ENCODE results near the gene CPTP.

CPTP gene

DNA sequence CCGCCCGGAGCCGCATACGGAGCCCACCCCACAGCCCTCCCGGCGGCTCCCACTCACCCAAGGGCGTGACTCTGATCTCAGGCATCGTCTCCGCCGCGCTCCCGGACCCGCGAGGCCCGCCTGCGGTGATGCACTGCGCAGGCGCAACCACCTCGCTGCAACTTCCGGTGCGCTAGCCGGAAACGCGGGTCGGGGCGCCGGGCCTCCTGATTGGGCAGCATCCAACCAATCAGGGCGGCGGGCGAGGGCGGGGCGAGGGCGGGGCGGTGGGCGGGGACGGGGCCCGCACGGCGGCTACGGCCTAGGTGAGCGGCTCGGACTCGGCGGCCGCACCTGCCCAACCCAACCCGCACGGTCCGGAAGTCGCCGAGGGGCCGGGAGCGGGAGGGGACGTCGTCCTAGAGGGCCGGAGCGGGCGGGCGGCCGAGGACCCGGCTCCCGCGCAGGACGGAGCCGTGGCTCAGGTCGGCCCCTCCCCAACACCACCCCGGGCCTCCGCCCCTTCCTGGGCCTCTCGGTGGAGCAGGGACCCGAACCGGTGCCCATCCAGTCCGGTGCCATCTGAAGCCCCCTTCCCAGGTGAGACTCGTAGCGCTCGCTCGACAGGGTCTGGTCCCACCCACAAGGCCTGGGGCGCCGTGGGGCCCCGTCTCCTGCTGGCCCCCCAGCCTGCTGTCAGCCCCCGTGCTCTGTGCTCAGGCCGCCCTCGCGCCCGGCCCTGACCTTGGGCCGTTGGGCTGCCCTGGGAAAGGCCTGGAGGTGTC, at the start of gene CPTP, which contains the start of gene INTS11:
TSS of gene CPTP (plus strand) at position 279 of the 764 bp plus-strand sequence. CDS start 2,109 bp downstream, outside the sequence.
TSS of gene INTS11 (minus strand) at position 137 of the 764 bp plus-strand sequence. CDS start at position 85, 52 bp downstream.
- peak; percentile 97 for DNase-seq

DNA sequence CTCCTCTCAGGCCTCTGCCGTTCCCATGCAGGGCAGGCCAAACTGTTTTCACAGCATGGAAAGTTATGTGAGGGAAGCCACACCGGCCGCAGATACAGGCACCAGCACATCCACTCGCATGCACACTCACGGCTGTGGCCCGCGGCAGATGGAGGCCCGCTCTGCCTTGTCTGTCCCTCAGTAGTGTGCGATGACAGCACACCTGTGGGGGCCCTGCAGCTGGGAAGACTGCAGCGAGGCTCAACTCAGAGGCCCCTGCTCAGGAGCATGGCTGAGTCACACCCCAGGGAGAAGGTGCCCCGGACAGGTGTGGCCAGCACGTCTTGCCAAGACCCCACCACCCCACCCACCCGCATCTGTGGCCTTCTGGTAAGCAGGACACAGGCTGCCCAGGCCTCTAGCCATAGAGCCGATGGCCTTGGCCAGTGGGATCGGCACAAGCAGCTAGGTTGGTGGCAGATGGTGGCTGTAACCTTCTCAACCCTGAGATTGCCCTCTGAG, 49.6 kb upstream of the CPTP start:
- no peak for DNase-seq

DNA sequence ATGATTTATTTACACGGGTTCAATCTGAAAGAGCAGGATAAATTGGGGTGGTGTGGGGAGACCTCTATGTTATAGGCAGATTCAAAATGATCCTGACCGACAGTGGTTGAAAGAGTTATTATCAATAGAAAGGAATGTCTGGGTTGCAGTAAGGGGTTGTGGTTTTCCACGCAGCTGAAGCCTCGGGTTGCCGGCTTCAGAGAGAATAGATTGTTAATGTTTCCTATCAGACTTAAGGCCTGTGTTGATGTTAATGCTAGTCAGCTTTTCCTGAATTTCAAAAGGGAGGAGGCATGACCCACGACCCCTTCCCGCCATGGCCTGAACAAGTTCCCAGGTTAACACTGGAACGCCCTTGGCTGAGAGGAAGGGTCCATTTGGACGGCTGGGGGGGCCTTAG, 48.8 kb upstream of the CPTP start:
- DNase-seq = no peak

DNA sequence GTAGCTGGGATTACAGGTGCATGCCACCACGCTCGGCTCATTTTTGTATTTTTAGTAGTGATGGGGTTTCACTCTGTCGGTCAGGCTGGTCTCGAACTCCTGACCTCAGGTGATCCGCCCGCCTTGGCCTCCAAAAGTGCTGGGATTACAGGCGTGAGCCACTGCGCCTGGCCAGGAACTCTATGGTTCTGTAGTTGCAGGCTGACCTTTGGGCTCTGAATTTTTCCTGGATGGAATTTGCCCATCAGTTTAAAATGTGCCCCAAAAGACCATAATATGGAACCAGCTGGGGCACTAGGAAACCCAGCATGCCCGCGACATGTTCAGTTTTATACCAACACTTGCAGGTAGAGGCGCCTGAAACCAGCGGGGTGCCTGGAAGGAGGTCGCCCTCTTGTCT, 46.0 kb upstream of the CPTP start:
- no peak for DNase-seq

DNA sequence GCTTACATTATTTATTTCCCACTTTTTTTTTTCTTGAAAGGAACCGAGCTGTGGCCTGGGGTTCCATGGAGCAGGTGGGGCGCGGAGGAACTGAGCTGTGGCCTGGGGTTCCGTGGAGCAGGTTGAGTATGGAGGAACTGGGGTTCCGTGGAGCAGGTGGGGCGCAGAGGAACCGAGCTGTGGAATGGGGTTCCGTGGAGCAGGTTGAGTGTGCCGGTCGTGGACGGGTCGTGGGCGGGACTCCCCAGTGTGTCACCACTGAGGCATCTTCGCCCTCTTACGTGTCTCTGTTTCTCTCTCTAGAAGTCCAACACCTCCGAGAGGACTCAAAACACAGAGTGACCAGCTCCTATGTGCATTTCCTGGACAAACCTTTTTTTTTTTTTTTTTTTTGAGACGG, 45.6 kb upstream of the CPTP start:
- DNase-seq = no peak

DNA sequence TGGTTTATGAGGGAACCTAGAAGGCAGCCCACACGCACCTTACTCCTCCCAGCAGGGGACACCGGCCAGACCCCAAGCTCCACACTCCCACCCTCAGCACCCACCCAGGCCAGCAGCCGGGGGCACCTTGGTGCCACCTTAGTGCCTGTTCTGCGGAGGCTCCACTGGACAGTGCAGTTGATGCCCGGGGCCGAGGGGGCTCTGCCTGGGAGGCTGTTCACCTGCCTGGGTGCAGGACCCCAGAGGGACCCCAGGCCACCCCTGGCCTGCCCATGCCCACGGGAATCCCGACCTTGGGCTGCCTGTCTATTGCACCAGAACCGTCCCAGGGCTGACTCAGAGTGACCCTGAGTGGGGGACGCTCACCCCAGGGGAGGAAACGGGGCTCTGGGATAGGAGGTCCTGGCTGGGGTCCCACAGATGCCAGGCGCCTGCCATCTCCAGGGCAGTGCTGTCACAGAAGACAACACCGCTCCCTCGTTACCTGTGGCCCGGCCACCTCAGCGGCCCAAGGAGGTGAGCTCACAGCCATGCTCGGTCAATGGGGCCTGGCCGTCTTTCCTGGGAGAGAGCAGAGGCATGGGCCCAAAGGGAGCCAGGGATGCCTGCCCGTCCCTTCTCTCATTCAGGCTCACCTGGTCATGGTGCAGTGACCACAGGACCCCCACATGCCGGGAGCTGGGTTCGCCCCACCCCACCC, 43.7 kb upstream of the CPTP start:
- DNase-seq = no peak

DNA sequence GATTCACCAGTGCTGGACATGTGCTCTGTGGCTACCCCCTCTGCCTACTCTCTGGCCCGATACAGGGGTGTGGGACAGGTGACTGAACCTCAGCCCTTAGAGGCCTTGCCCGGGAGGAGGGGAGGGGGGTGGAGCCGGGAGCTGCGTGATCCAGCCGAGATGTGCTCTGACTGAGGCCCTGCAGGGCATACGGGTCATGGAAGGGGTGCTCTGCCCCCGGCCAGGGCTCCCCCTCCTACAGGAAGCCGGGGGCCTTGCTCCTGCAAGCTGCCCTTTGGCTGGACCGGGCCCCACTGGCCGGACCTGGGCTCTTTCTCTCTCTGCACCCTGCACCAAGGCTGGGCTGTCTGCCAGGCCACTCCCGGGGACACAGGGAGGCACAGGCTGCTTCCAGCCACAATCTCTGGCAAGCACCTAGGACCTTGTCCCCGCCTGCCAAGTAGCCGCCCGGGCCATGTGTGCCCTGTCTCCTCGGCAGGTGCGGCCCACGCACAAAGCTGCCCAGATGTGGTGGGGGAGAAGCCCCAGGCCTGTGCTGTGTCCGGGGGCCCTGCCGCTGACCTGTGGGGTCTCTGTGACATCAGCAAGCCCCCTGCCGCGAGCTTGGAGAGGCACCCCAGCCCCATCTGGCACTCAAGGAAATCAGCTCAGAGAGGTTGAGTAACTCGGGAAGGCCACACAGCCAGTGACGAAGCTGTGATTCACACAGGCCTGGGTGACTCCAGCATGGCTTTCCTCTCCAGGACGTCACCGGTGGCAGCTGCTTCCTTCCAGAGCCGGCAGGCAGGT, 42.9 kb upstream of the CPTP start:
- DNase-seq = no peak

DNA sequence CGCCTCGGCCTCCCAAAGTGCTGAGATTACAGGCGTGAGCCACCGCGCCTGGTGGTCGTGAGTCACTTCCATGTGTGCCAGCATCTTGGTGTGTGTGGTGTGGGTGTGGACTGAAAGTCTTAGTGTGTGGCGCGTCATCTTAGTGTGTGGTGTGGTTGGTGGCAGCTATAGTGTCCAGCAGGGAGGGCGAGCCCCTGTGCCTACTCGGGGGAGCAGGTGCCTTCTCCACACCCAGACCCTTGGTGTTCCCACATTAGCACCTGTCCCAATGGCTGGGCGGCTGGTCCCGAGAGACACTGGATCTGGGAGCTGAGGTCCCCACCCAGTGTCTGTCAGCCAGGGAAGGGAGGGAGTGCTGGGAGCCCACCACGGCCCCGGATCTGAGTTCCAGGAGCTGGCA, 41.6 kb upstream of the CPTP start:
- DNase-seq = no peak

DNA sequence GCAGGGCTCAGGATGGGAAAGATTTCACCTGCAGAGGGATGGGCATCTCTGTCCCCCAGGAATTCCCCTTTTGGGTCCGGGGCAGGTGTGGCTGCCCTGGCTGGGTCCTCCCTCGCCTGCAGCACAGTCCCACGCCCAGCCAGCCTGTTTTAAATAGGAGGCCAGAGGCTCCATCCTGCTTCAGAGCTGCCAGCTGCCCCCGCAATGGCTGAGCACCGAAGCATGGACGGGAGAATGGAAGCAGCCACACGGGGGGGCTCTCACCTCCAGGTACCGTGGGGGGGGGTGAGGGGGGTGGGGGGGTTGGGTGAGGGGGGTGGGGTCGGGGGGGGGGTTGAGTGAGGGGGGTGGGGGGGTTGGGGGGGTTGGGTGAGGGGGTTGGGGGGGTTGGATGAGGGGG, 40.8 kb upstream of the CPTP start:
- no peak for DNase-seq

DNA sequence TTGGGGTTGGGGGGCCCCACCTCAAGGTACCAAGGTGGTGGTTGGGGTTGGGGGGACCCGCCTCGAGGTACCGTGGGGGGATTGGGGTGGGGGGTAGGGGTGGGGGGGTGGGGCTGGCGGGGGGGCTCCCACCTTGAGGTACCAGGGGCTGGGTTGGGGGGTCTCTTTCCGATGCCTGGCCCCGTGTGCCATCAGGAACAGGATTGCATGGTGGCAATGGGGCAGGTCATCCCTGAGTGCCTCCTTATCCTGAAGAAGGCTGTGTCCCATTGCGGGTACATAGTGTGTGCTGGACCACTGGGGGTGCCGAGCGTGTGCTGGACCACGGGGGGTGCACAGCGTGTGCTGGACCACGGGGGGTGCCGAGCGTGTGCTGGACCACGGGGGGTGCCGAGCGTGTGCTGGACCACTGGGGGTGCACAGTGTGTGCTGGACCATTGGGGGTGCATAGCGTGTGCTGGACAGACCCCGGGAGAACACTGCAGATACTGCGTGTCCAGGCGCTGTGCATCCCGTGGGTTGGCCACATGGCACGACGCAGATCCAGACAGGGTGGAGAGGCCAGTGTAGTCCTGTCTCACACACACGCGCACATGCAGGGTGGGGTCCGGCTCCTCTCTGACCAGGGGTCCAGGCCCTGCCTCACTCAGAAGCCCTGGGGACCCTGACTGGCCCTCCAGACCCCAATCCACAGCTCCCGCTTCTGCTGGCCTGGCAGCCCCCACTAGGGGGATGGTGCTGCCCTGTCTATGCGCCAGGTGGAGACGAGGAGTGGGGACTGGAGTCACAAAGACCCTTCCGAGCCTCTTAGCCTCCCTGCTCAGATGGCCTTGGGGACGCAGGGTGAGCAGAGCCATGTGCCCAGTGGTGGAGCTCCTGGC, 40.1 kb upstream of the CPTP start:
- DNase-seq = no peak

DNA sequence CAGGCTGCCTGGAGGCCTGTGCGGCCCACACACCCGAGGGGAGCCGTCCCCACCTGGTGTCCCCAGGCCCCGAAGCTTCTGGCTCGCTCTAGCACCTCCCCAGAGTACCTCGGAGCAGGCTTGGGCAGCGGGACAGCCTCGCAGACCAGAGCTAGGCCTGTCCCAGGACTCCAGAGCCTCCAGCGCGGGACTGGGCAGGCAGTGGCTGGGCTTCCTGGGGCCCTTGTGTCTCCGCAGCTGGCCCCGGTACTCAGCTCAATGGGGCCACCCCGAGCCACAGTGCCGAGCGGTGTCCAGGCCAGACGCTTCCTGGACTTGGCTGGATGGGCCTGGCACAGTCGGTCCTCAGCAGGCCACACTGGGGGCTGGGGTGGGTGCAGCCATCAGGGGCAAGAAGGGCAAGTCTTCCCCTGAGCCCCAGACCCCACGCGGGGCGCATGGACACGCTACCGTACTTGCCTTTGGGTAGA, 39.5 kb upstream of the CPTP start:
- no peak for DNase-seq

DNA sequence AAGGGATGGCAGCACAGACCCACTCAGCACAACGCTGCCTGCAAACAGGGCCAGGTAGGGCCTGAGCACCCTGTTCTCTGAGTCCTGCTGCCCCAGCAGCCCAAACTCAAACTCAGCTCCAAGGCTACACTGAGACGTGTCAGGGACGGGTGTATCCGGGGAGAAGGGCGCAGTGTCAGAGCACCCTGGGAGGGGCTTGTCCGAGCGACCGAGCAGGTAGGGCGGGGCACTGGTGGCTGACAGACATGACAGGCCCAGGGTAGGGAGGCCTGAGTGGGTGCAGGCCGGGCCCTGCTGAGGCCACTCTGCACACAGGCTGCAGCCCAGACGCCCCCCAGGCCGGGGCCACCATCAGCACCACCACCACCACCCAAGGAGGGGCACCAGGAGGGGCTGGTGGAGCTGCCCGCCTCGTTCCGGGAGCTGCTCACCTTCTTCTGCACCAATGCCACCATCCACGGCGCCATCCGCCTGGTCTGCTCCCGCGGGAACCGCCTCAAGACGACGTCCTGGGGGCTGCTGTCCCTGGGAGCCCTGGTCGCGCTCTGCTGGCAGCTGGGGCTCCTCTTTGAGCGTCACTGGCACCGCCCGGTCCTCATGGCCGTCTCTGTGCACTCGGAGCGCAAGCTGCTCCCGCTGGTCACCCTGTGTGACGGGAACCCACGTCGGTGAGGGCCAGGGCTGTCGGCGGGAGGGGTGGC, 38.8 kb upstream of the CPTP start:
- DNase-seq = no peak

DNA sequence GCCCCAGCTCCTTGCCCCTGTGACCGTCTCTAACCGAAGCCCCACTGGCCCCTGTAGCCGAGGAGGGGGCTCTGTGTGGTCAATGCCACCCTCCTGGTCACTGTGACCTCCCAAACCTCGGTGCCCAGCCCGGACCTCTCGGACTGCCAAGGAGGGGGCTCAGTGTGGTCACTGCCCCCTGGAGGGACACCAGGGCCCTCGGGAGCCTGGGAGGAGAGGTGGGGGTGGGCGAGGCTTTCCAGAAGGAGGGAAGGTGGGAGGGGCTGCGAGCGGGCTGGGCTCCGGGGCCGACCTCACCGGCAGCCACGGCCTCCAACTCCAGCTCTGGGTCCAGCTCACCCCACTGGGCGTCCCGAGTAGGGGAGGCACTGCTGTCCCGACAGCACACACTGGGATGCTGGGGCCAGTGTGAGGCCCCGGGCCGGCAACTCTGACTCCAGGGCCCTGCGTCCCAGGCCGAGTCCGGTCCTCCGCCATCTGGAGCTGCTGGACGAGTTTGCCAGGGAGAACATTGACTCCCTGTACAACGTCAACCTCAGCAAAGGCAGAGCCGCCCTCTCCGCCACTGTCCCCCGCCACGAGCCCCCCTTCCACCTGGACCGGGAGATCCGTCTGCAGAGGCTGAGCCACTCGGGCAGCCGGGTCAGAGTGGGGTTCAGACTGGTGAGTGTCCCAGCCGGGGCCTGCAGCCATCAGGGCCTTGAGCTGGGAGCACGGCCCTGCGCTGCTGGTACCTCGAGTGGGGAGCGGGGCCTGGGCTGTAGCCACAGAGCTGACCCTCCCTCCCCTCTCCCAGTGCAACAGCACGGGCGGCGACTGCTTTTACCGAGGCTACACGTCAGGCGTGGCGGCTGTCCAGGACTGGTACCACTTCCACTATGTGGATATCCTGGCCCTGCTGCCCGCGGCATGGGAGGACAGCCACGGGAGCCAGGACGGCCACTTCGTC, 38.0 kb upstream of the CPTP start:
- DNase-seq = no peak

DNA sequence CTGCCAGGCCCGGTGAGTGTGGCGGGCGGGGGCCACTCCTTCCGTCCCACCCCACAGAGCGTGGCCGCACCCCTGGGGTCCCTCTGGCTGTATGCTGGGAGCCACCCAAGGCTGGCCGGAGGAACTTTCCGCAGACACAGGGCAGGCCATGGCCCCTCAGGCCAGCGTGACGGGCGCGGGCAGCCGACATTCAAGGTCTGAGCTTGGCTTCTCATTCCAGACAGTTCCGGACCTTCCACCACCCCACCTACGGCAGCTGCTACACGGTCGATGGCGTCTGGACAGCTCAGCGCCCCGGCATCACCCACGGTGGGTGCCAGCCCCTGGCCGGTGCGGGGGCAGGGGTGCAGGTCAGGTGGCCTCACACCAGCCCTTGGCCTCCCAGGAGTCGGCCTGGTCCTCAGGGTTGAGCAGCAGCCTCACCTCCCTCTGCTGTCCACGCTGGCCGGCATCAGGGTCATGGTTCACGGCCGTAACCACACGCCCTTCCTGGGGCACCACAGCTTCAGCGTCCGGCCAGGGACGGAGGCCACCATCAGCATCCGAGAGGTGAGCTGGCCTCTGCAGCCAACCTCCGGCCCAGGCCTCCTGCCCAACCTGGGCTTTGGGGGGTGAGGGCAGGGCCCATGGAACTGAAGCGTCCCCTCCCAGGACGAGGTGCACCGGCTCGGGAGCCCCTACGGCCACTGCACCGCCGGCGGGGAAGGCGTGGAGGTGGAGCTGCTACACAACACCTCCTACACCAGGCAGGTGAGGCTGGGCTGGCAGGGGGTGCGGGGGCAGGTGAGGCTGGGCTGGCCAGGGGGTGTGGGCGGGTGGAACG, 37.1 kb upstream of the CPTP start:
- no peak for DNase-seq

DNA sequence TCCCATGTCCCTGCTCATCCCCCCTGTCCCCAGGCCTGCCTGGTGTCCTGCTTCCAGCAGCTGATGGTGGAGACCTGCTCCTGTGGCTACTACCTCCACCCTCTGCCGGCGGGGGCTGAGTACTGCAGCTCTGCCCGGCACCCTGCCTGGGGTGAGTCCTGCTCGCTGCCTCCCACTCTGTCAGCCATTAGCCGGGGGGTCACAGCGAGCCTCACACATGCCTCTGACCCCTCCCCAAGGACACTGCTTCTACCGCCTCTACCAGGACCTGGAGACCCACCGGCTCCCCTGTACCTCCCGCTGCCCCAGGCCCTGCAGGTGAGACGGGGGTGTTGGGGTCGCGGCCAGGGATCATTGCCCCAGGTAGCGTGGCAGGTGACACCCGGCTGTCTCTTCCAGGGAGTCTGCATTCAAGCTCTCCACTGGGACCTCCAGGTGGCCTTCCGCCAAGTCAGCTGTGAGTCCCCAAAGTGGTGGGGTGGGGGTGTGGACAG, 34.3 kb upstream of the CPTP start:
- DNase-seq = no peak

DNA sequence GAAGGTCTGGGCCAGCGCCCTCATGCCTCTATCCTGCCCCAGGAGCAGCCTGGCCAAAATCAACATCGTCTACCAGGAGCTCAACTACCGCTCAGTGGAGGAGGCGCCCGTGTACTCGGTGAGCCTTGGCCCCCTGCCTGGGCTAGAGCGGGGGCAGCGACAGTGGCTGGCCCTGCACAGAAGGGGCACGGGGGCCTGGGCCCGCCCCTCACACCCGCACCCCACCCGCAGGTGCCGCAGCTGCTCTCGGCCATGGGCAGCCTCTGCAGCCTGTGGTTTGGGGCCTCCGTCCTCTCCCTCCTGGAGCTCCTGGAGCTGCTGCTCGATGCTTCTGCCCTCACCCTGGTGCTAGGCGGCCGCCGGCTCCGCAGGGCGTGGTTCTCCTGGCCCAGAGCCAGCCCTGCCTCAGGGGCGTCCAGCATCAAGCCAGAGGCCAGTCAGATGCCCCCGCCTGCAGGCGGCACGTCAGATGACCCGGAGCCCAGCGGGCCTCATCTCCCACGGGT, 33.5 kb upstream of the CPTP start:
- no peak for DNase-seq

DNA sequence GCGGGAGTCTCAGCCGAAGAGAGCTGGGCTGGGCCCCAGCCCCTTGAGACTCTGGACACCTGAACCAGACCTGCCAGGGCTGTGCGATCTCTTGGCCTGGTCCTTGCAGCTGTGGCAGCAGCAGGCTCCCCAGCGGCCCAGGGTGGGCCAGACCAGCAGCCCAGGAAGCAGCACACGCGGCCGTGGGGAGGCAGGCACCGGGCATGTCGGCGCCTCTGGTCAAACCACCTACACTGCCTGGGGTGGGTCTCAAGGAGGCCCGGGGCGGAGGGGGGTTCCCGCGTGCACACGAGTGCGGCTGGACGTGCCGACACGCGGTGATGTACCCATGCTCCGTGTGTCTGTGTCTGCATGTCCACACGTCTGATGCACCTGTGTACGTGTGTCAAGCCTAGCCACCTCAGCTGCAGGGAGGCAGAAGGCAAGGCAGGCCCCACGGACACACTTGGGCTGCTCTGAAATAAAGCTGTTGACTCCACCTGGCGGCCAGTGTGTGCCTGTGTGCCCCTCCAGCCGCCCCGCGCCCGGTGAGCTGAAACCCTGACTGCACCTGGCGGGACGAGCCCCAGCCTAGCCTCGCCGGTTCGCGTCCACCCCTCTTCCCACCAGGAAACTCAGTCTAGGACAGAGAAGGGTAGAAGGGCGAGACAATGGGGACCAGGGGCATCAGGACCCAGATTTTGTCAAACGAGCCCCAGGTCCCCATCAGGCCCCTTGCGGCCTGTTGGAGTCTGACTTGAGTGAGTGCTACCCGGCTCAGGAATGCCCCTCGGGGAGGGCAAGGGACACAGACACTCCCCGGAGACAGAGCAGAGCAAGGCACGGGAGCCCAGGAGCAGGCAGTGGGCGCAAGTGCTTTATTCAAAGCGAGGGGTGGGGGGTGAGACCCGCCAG, 32.8 kb upstream of the CPTP start:
- peak; percentile 78 for DNase-seq

DNA sequence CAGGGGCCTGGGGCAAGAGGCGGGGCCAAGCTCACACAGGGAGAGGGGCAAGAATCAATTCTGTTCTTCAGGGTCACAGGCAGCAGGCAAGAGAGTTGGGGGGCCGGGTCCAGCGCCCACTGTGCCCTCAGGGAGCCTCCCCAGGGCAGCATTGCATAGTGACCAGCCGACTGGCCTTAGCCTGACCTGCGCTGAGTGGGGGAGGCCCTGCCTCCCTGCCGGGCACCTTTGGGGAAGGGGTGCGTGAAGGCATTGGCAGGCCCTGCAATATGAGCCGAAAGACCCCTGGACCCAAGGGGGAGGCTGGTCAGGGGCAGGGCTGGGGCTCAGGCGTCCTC, 32.2 kb upstream of the CPTP start:
- DNase-seq = no peak
